Gastrocnemius medialis (tissue), 4 donors: ENCODE data around the gene ARHGEF17.

Source experiments
- POLR2A ChIP-seq, 2 donors: fragments of 450-650 bp; IDR thresholded peaks; one replicate each; pipeline ENCODE4 v1.6.1; 2017; ENCODE audit warnings: antibody characterized with exemption in 2 of 2, mild to moderate bottlenecking in 2 of 2, moderate library complexity in 2 of 2
- TF ChIP-seq, protein P1 (sequence below), 5 experiments: fragments of 450-650 bp in 3 of 5; fragments of 200-600 bp in 2 of 5; sonication (generic) in 2 of 5; IDR thresholded peaks in 4 of 5; conservative IDR thresholded peaks in 1 of 5; 1 replicate in 4 of 5; 2 replicates in 1 of 5; pipeline ENCODE4 v1.5.1; 2016 to 2019; ENCODE audit warnings: antibody characterized with exemption in 5 of 5, mild to moderate bottlenecking in 3 of 5, moderate library complexity in 3 of 5

DNA sequence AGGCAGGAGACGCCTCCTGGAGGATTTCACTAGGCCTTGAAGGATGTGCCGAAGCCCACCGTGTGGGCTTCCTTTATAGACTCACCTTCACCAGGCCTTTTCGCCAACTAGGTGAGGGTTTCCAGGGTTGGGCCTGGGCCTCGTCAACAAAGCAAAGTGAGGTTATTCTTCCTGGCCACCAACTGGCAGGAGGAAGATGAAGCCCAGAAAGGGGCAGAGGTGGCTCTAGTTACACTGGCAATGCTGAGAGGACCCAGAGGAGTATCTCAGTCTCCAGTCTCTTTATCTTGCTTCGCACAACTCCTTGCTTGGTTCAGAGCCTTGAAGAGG lies 67.7 kb downstream of the ARHGEF17 start:
- TF ChIP-seq, protein P1, sequence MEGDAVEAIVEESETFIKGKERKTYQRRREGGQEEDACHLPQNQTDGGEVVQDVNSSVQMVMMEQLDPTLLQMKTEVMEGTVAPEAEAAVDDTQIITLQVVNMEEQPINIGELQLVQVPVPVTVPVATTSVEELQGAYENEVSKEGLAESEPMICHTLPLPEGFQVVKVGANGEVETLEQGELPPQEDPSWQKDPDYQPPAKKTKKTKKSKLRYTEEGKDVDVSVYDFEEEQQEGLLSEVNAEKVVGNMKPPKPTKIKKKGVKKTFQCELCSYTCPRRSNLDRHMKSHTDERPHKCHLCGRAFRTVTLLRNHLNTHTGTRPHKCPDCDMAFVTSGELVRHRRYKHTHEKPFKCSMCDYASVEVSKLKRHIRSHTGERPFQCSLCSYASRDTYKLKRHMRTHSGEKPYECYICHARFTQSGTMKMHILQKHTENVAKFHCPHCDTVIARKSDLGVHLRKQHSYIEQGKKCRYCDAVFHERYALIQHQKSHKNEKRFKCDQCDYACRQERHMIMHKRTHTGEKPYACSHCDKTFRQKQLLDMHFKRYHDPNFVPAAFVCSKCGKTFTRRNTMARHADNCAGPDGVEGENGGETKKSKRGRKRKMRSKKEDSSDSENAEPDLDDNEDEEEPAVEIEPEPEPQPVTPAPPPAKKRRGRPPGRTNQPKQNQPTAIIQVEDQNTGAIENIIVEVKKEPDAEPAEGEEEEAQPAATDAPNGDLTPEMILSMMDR (IDR thresholded peaks at IDR 0.05 in 4 of 5, conservative IDR thresholded peaks at IDR 0.05 in 1 of 5): no peak
- no peak for TF ChIP-seq POLR2A (IDR thresholded peaks at IDR 0.05)
